Kidney (tissue), 14 donors: Measurements from ENCODE around the gene HOXD9. TPM values are rescaled to one million over a fixed set of nuclear protein-coding genes. Genes with fewer than 3 reads are reported as not detected.

Experiments
- DNase-seq, 5 donors: peaks; one replicate each; pipeline ENCODE4 v3.0.0-alpha.2; 2013 to 2020
- FAIRE-seq: peaks from 2 replicates; lab custom pipeline; 2012; peaks lifted over from hg19 to GRCh38; lab: Jason Lieb, UNC
- H3K27ac ChIP-seq, 2 donors: one replicate each; pipeline ENCODE4 v1.7.0; 2013; ENCODE audit warnings: low read depth in 2 of 2, low read length in 2 of 2, inconsistent platforms in 1 of 2
- H3K27me3 ChIP-seq: one replicate; pipeline ENCODE4 v1.7.1; 2013; ENCODE audit warnings: low read length, inconsistent platforms; ENCODE audit not compliant: control insufficient read depth, insufficient read depth
- H3K36me3 ChIP-seq, 3 donors: one replicate each; pipeline versions ENCODE4 v1.7.0 to v1.7.1; 2013; ENCODE audit warnings: low read length in 3 of 3, control low read depth in 1 of 3, inconsistent platforms in 1 of 3; ENCODE audit not compliant: insufficient read depth in 3 of 3, control insufficient read depth in 2 of 3
- H3K4me1 ChIP-seq, 3 donors: one replicate each; pipeline versions ENCODE4 v1.7.0 to v1.7.1; 2013; ENCODE audit warnings: low read length in 3 of 3, inconsistent platforms in 1 of 3, low read depth in 1 of 3; ENCODE audit not compliant: control insufficient read depth in 2 of 3, insufficient read depth in 2 of 3
- H3K4me3 ChIP-seq, 3 donors: one replicate each; pipeline versions ENCODE4 v1.7.0 to v1.8.1; 2013; ENCODE audit warnings: low read length in 3 of 3, control low read depth in 1 of 3, inconsistent platforms in 1 of 3
- H3K9ac ChIP-seq, 3 donors: one replicate each; pipeline versions ENCODE4 v1.7.0 to v1.7.1; 2013; ENCODE audit warnings: low read length in 3 of 3, control low read depth in 1 of 3, inconsistent platforms in 1 of 3
- H3K9me3 ChIP-seq, 3 donors: one replicate each; pipeline versions ENCODE4 v1.7.0 to v1.7.1; 2013; ENCODE audit warnings: low read length in 3 of 3, control low read depth in 1 of 3, inconsistent platforms in 1 of 3; ENCODE audit not compliant: control insufficient read depth in 2 of 3, insufficient read depth in 1 of 3
- CTCF ChIP-seq: IDR thresholded peaks from 3 replicates; pipeline ENCODE4 v1.5.1; 2012; ENCODE audit warnings: mild to moderate bottlenecking, moderate library complexity, borderline replicate concordance; ENCODE audit not compliant: insufficient read depth; ENCODE audit errors: extremely low read depth
- intact Hi-C: fragments of 100-400 bp; cut with DNase I; formaldehyde crosslinking; loops from one replicate; pipeline ENCODE4 v1.11.1; 2022
- polyA plus RNA-seq: library from polyadenylated mRNA; stranded (reverse); fragments of 350-450 nt; fragmentation: Illumina TruSeq; extraction: RNeasy Lipid Tissue Mini Kit (QIAGEN cat#74804); gene quantifications from one replicate; pipeline ENCODE4 v1.2.3, GENCODE V29; 2014; ENCODE audit warnings: low read depth, low replicate concordance; ENCODE audit not compliant: insufficient read depth
- total RNA-seq: library from RNA; stranded (reverse); fragmentation: NEBNext Ultra II Directional; extraction: Animal tissue kit (Norgen Biotek cat#: 25700); gene quantifications from one replicate; pipeline ENCODE4 v1.2.1, GENCODE V29; 2021
- donor health status: control.
- donor health status: control.
- donor health status: control.
- donor health status: control.
- donor health status: control.
- donor health status: DM: yes; HTN: yes; CAD: no.
- donor health status: Normal renal cell carcinoma (clear cell type).

HOXD9 gene
- total and polyA plus RNA-seq, 2 donors from 2014 or later: 36.4 to 36.5 TPM

GRCh38 chr2:176139661-176140512, 17.4 kb downstream of the HOXD9 start:
- peak in 4 of 5 donors; percentile 75 to 91 (median 86) for DNase-seq
- intact Hi-C loops: loop anchor here (10.0 kb wide), 2 partner anchors 315 to 415 kb away; no protein-coding TSS in a partner anchor
- Histone ChIP-seq H3K9ac (peak overlapping the region; percentile 58 to 95 (median 80)), H3K36me3 (no peaks in the 10 kb centered on the region), H3K27me3 (no peaks in the 10 kb centered on the region), H3K9me3 (no peaks in the 10 kb centered on the region), H3K4me1 (peaks cover 6 to 25% (median 18%) of the 10 kb centered on the region in 3 donors), H3K27ac (peak overlapping the region; percentile 94 to 97), H3K4me3 (peak overlapping the region; percentile 71 to 84 (median 73))
- no peak for FAIRE-seq
- no peak for TF ChIP-seq CTCF

- Histone ChIP-seq H3K4me3 (peak overlapping the region; percentile 16 to 58 (median 57)), H3K27ac (peak overlapping the region; percentile 82 to 97), H3K27me3 (no peaks in the 10 kb centered on the region), H3K9ac (peak overlapping the region; percentile 58 to 73 (median 65)), H3K36me3 (no peaks in the 10 kb centered on the region), H3K4me1 (peaks cover 9 to 24% (median 19%) of the 10 kb centered on the region in 3 donors), H3K9me3 (no peaks in the 10 kb centered on the region)
- intact Hi-C loops: loop anchor here (10.0 kb wide), 2 partner anchors 314 to 414 kb away; no protein-coding TSS in a partner anchor
- peak; percentile 94 to 97 (median 95) for DNase-seq
- no peak for FAIRE-seq
- TF ChIP-seq CTCF: peak; percentile 97
Observed at GRCh38 chr2:176140513-176141317, 18.2 kb downstream of the HOXD9 start.

GRCh38 chr2:176142281-176142680, 19.8 kb downstream of the HOXD9 start:
- no peaks in the 10 kb centered on the region for H3K9me3 ChIP-seq
- DNase-seq (peak in 1 of 5 donors; percentile 36), FAIRE-seq (no peak)
- H3K4me1 ChIP-seq: peaks cover 15 to 24% (median 19%) of the 10 kb centered on the region in 3 donors
- intact Hi-C loops: loop anchor here (10.0 kb wide), 2 partner anchors 313 to 413 kb away; no protein-coding TSS in a partner anchor
- TF ChIP-seq CTCF: no peak
- H3K36me3 ChIP-seq: no peaks in the 10 kb centered on the region
- no peaks in the 10 kb centered on the region for H3K27me3 ChIP-seq
- no peak overlapping the region for H3K4me3 ChIP-seq
- H3K9ac ChIP-seq: peak overlapping the region in 1 of 3 donors; percentile 9
- H3K27ac ChIP-seq: peak overlapping the region; percentile 10 to 40
